IMR-90 (cell line): Measurements from ENCODE around the gene FMN2. TPM values are rescaled to one million over a fixed set of nuclear protein-coding genes. Genes with fewer than 3 reads are reported as not detected.

Experiments used
- ATAC-seq: fragments of 200-7000 bp; cut with Tn5 transposase; 2 replicates; pipeline ENCODE4 v1.9.1; 2020; ENCODE audit warnings: low read depth, mild to moderate bottlenecking, moderate library complexity
- BruUV-seq: library from RNA; stranded (reverse); fragments of 400-500 nt; replicated peaks from 2 replicates; lab custom pipeline; 2021; lab: Mats Ljungman, UMichigan
- CTCF ChIA-PET: fragments of 300-600 bp; formaldehyde crosslinking; extraction: SDS; loops from one replicate; lab custom pipeline; 2021; ENCODE audit warnings: antibody characterized with exemption; lab: Yijun Ruan, JAX
- POLR2A ChIA-PET: fragments of 300-600 bp; sonication (Branson Sonifier 250); formaldehyde crosslinking; loops from one replicate; lab custom pipeline; 2022; ENCODE audit warnings: antibody characterized with exemption; ENCODE audit not compliant: unreplicated experiment; lab: Charles Lee
- DNase-seq: peaks from one replicate; pipeline ENCODE4 v3.0.0; 2013
- H2AFZ ChIP-seq: replicated peaks from 2 replicates; pipeline ENCODE3; 2013; ENCODE audit warnings: low read length, mild to moderate bottlenecking; ENCODE audit not compliant: poor library complexity
- H2AK5ac ChIP-seq: 2 replicates; pipeline ENCODE4 v1.6.1; 2013; ENCODE audit warnings: low read depth, low read length, inconsistent platforms
- H2AK9ac ChIP-seq: replicated peaks from 2 replicates; pipeline ENCODE3; 2013; ENCODE audit warnings: mild to moderate bottlenecking, low read depth, low read length, moderate library complexity; ENCODE audit not compliant: poor library complexity
- H2BK120ac ChIP-seq: 2 replicates; pipeline ENCODE4 v1.6.1; 2013; ENCODE audit warnings: low read depth, low read length, inconsistent platforms
- H2BK15ac ChIP-seq: 3 replicates; pipeline ENCODE4 v1.6.1; 2013; ENCODE audit warnings: low read depth, low read length, inconsistent platforms
- H2BK20ac ChIP-seq: 2 replicates; pipeline ENCODE4 v1.6.1; 2013; ENCODE audit warnings: low read depth, mild to moderate bottlenecking, inconsistent platforms, low read length, moderate library complexity
- H2BK5ac ChIP-seq: 2 replicates; pipeline ENCODE4 v1.6.1; 2013; ENCODE audit warnings: mild to moderate bottlenecking, low read depth, low read length, inconsistent platforms; ENCODE audit not compliant: poor library complexity, severe bottlenecking
- H3K14ac ChIP-seq: replicated peaks from 2 replicates; pipeline ENCODE4 v1.6.1; 2013; ENCODE audit warnings: low read depth, low read length, inconsistent platforms
- H3K18ac ChIP-seq: 2 replicates; pipeline ENCODE4 v1.6.1; 2013; ENCODE audit warnings: low read depth, low read length, control low read depth
- H3K23ac ChIP-seq: 2 replicates; pipeline ENCODE4 v1.6.1; 2013; ENCODE audit warnings: low read depth, low read length, inconsistent platforms
- H3K27ac ChIP-seq: 2 replicates; pipeline ENCODE4 v1.5.1; 2013; ENCODE audit warnings: mild to moderate bottlenecking, control low read depth, low read length; ENCODE audit not compliant: insufficient read depth
- H3K27me3 ChIP-seq: 2 replicates; pipeline ENCODE4 v1.6.1; 2013; ENCODE audit warnings: low read length; ENCODE audit not compliant: control insufficient read depth, insufficient read depth
- H3K36me3 ChIP-seq: 2 replicates; pipeline ENCODE4 v1.6.1; 2013; ENCODE audit warnings: low read length, mixed read lengths; ENCODE audit not compliant: control insufficient read depth, insufficient read depth
- H3K4ac ChIP-seq: 2 replicates; pipeline ENCODE4 v1.6.1; 2013; ENCODE audit warnings: low read depth, low read length, inconsistent platforms
- H3K4me1 ChIP-seq: 2 replicates; pipeline ENCODE4 v1.6.1; 2013; ENCODE audit warnings: low read length, mixed read lengths; ENCODE audit not compliant: control insufficient read depth, insufficient read depth
- H3K4me2 ChIP-seq: 2 replicates; pipeline ENCODE4 v1.6.1; 2013; ENCODE audit warnings: low read depth, mild to moderate bottlenecking, control low read depth, low read length, moderate library complexity
- H3K4me3 ChIP-seq: 2 replicates; pipeline ENCODE4 v1.5.1; 2013; ENCODE audit warnings: low read depth, mild to moderate bottlenecking, control low read depth, low read length, moderate library complexity; ENCODE audit not compliant: insufficient read depth
- H3K56ac ChIP-seq: 2 replicates; pipeline ENCODE4 v1.6.1; 2013; ENCODE audit warnings: low read length, inconsistent platforms; ENCODE audit not compliant: insufficient read depth; ENCODE audit errors: extremely low read depth
- H3K79me1 ChIP-seq, 2 experiments: 2 replicates each; pipeline ENCODE4 v1.6.1; 2013; ENCODE audit warnings: low read length in 2 of 2, inconsistent platforms in 1 of 2, low read depth in 1 of 2
- H3K9ac ChIP-seq: 2 replicates; pipeline ENCODE4 v1.6.1; 2013; ENCODE audit warnings: low read depth, low read length, control low read depth
- H3K9me1 ChIP-seq: 2 replicates; pipeline ENCODE4 v1.6.1; 2013; ENCODE audit warnings: low read length, inconsistent platforms; ENCODE audit not compliant: insufficient read depth
- H3K9me3 ChIP-seq: 2 replicates; pipeline ENCODE4 v1.6.1; 2013; ENCODE audit warnings: low read length; ENCODE audit not compliant: control insufficient read depth, insufficient read depth
- H4K20me1 ChIP-seq: 2 replicates; pipeline ENCODE4 v1.6.1; 2013; ENCODE audit warnings: low read length, inconsistent platforms; ENCODE audit not compliant: insufficient read depth
- H4K5ac ChIP-seq: 2 replicates; pipeline ENCODE4 v1.6.1; 2013; ENCODE audit warnings: mild to moderate bottlenecking, low read depth, low read length, control low read depth
- H4K8ac ChIP-seq, 2 experiments: 2 replicates each; pipeline ENCODE4 v1.6.1; 2013; ENCODE audit warnings: low read depth in 2 of 2, low read length in 2 of 2, control low read depth in 1 of 2, inconsistent platforms in 1 of 2
- H4K91ac ChIP-seq: 2 replicates; pipeline ENCODE4 v1.6.1; 2013; ENCODE audit warnings: low read depth, low read length, inconsistent platforms; ENCODE audit not compliant: insufficient read depth
- FOS ChIP-seq: fragments of 150-350 bp; IDR thresholded peaks from 2 replicates; pipeline ENCODE4 v1.6.1; 2016; ENCODE audit warnings: low read depth, low read length
- MAFK ChIP-seq: IDR thresholded peaks from 2 replicates; pipeline ENCODE4 v1.6.1; 2012; ENCODE audit warnings: low read depth, low read length, improper control_type of control experiment
- MAZ ChIP-seq: IDR thresholded peaks from 2 replicates; pipeline ENCODE4 v1.6.1; 2012; ENCODE audit warnings: low read depth, mild to moderate bottlenecking, low read length, improper control_type of control experiment, moderate library complexity, borderline replicate concordance
- NFE2L2 ChIP-seq: fragments of 150-350 bp; IDR thresholded peaks from 2 replicates; pipeline ENCODE4 v1.6.1; 2016; ENCODE audit warnings: low read depth, mild to moderate bottlenecking, low read length
- POLR2A ChIP-seq: IDR thresholded peaks from 2 replicates; pipeline ENCODE4 v1.6.1; 2012; ENCODE audit warnings: mild to moderate bottlenecking, low read depth, low read length
- SMC3 ChIP-seq: fragments of 150-350 bp; IDR thresholded peaks from 2 replicates; pipeline ENCODE4 v1.6.1; 2016; ENCODE audit warnings: low read depth, mild to moderate bottlenecking, antibody characterized with exemption, low read length, moderate library complexity
- WGBS, 2 experiments: methylation state at CpG; one replicate each; pipeline versions ENCODE4 v1.1.5 to v1.1.7; 2013; ENCODE audit warnings: missing lambda C conversion rate in 2 of 2; ENCODE audit not compliant: insufficient read length in 1 of 2; ENCODE audit errors: extremely low coverage in 2 of 2; 5-methylcytosine and 5-hydroxymethylcytosine counted together
- dilution Hi-C: fragments of 300-500 bp; cut with HindIII; formaldehyde crosslinking; loops from one replicate; pipeline ENCODE4 v1.14.3; 2018; ENCODE audit warnings: low sequenced_read_pairs; ENCODE audit not compliant: unreplicated experiment
- in situ Hi-C: fragments of 300-500 bp; cut with MboI; formaldehyde crosslinking; loops from 3 replicates; pipeline ENCODE4 v1.14.3; 2019; ENCODE audit warnings: low sequenced_read_pairs, inconsistent platforms, mixed read lengths
- intact Hi-C: fragments of 100-400 bp; cut with micrococcal nuclease; formaldehyde crosslinking; loops from 2 replicates; pipeline ENCODE4 v1.10.0; 2022
- polyA plus RNA-seq, 3 experiments: library from polyadenylated mRNA; depleted of rRNA; stranded (reverse); fragments of >200 nt; gene quantifications; 2 replicates each; pipeline ENCODE4 v1.2.3, GENCODE V29; 2012; ENCODE audit warnings: low replicate concordance in 1 of 3
- total RNA-seq: library from RNA; depleted of rRNA; stranded (reverse); fragments of >200 nt; gene quantifications from 2 replicates; pipeline ENCODE4 v1.2.3, GENCODE V29; 2012
- TF ChIP-seq, protein P1 (sequence below): conservative IDR thresholded peaks from 2 replicates; pipeline ENCODE4 v1.5.1; 2012; ENCODE audit warnings: mild to moderate bottlenecking, low read depth, low read length, improper control_type of control experiment

Gene FMN2
- total and polyA plus RNA-seq, 2 of the 4 experiments (the other 2 are of a cell fraction): 29.0 to 35.8 TPM

- peaks cover 3% of the 10 kb centered on the region; the same call in 1 of the 2 replicates for H3K36me3 ChIP-seq
- ChIA-PET POLR2A (no interaction called here), CTCF (interaction anchor here (0.6 kb wide), 1 partner anchor 107 kb away, joined by 3 read pairs; no protein-coding TSS in a partner anchor)
These were observed 271.1 kb downstream of the FMN2 start for GRCh38 chr1:240362826-240363225.

More at GRCh38 chr1:240362826-240363225, 271.1 kb downstream of the FMN2 start:
- Histone ChIP-seq H3K4ac (no peak overlapping the region), H3K9me3 (no peaks in the 10 kb centered on the region), H3K9ac (no peak overlapping the region), H2BK120ac (no peak overlapping the region), H4K20me1 (no peaks in the 10 kb centered on the region), H3K9me1 (no peaks in the 10 kb centered on the region), H4K5ac (no peak overlapping the region), H4K91ac (no peak overlapping the region), H3K4me2 (no peak overlapping the region), H3K56ac (no peak overlapping the region), H3K4me3 (no peak overlapping the region), H2AK9ac (no peak overlapping the region), H3K27me3 (no peaks in the 10 kb centered on the region), H3K4me1 (no peaks in the 10 kb centered on the region), H3K27ac (no peak overlapping the region), H3K23ac (no peak overlapping the region), H2AFZ (no peak overlapping the region), H3K79me1 (peaks cover 5 to 8% of the 10 kb centered on the region in 2 experiments; a peak in 3 of 4 replicates), H4K8ac (no peak overlapping the region), H2BK5ac (no peak overlapping the region), H3K14ac (no peak overlapping the region), H2BK20ac (no peak overlapping the region), H2AK5ac (no peak overlapping the region), H2BK15ac (no peak overlapping the region), H3K18ac (no peak overlapping the region)
- no peak for DNase-seq
- intact Hi-C loops (no loop called here), in situ Hi-C loops (no loop called here), dilution Hi-C loops (no loop called here)
- BruUV-seq: no TSS peak
- no peak for ATAC-seq
- no peak for TF ChIP-seq POLR2A
- no peak for TF ChIP-seq MAFK
- TF ChIP-seq MAZ: no peak
- no peak for TF ChIP-seq SMC3
- TF ChIP-seq NFE2L2: no peak
- TF ChIP-seq FOS: no peak
- TF ChIP-seq, protein P1, sequence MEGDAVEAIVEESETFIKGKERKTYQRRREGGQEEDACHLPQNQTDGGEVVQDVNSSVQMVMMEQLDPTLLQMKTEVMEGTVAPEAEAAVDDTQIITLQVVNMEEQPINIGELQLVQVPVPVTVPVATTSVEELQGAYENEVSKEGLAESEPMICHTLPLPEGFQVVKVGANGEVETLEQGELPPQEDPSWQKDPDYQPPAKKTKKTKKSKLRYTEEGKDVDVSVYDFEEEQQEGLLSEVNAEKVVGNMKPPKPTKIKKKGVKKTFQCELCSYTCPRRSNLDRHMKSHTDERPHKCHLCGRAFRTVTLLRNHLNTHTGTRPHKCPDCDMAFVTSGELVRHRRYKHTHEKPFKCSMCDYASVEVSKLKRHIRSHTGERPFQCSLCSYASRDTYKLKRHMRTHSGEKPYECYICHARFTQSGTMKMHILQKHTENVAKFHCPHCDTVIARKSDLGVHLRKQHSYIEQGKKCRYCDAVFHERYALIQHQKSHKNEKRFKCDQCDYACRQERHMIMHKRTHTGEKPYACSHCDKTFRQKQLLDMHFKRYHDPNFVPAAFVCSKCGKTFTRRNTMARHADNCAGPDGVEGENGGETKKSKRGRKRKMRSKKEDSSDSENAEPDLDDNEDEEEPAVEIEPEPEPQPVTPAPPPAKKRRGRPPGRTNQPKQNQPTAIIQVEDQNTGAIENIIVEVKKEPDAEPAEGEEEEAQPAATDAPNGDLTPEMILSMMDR: no peak
- WGBS, 2 experiments: no CpG with 5 or more reads among the region's 2 CpGs
